Suppressor macrophage treated with lipopolysaccharide for 4 hours (primary cell): ENCODE data around the gene SCGB3A2.
"Not testable (repeated sequence)": the region's sequence is repeated elsewhere in the genome, so short reads cannot be mapped to it uniquely, and the experiment has no call there.

Experiments used
- DNase-seq: peaks from one replicate; pipeline ENCODE4 v3.0.0-alpha.2; 2020

SCGB3A2 gene

DNA sequence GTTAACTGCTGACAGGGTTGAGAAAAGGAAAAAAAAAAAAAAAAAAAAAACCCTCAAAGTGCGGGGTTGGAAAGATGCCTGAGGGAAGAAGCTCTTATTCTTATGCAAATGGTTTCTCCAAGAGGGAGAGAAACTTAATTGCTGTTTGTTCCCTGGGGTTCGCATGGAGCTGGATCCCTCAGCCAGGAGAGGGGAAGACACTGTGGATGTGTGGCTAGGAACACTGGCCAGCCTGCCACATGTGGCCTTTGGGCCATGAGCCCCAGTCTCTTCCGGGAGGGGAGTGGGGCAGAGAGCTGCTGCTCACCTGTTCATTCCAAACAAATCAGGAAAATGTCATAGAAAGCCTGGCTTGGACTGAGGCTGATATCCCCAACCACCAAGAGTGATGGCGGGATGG lies 9.4 kb upstream of the SCGB3A2 start:
- no peak for DNase-seq

DNA sequence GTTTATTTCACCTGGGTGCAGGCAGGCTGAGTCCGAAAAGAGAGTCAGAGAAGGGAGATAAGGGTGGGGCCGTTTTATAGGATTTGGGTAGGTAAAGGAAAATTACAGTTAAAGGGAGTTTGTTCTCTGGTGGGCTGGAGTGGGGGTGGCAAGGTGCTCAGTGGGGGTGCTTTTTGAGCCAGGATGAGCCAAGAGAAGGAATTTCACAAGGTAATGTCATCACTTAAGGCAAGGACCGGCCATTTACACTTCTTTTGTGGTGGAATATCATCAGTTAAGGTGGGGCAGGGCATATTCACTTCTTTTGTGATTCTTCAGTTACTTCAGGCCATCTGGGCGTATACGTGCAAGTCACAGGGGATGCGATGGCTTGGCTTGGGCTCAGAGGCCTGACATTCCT lies 8.6 kb upstream of the SCGB3A2 start:
- DNase-seq, result not testable (repeated sequence)

DNA sequence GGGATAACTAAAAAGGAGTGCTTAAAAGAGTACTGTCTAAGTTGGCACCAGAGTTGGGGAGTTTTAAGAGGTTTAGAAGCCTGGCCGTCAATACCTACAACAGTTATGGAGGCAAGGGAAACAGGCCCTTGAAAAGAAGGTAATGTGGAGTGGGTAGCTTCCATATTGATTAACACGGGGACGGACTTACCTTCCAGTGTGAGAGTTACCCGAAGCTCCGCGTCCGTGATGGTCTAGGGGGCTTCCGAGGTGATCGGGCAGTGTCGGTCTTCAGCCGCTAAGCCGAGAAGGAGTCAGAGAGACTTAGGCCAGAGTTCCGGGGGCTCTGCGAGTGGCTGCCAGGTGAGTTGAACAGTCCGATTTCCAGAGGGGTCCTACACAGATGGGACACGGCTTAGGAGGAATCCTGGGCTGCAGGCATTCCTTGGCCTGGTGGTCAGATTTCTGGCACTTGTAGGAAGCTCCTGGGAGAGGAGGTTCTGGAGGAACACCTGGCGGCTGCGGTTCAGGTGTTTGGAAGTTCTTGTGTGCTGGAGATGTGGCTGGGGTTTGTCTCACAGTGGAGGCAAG lies 6.4 kb upstream of the SCGB3A2 start:
- not testable (repeated sequence) for DNase-seq

DNA sequence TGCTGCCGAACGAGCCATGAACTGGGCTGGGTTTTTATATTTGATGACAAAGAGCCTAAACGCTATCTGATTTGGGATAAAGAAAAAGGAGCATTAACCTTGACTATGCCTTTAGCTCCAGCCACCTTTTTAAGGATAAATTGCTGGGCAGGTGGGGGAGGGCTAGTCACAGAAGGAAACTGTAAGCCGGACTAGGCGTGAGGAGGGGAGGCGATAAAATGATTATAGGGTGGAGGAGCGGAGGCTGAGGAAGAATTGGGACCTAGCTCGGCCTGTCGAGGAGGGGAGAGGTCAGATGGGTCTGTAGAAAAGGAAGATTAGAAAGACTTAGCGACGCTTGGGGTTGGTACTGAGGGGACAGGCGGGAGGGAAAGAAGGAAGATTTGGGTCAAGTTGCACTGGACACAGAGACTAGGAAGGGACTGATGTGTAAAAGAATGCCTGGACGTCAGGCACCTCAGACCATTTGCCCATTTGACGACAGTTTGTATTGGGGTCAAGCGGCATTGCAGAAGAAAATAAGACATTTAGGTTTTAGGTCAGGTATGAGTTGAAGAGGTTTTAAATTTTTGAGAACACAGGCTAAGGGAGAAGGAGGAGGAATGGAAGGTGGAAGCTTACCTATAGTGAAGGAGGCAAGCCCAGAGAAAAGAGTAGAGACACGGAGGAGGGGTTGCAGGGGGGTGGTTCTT lies 5.6 kb upstream of the SCGB3A2 start:
- not testable (repeated sequence) for DNase-seq

DNA sequence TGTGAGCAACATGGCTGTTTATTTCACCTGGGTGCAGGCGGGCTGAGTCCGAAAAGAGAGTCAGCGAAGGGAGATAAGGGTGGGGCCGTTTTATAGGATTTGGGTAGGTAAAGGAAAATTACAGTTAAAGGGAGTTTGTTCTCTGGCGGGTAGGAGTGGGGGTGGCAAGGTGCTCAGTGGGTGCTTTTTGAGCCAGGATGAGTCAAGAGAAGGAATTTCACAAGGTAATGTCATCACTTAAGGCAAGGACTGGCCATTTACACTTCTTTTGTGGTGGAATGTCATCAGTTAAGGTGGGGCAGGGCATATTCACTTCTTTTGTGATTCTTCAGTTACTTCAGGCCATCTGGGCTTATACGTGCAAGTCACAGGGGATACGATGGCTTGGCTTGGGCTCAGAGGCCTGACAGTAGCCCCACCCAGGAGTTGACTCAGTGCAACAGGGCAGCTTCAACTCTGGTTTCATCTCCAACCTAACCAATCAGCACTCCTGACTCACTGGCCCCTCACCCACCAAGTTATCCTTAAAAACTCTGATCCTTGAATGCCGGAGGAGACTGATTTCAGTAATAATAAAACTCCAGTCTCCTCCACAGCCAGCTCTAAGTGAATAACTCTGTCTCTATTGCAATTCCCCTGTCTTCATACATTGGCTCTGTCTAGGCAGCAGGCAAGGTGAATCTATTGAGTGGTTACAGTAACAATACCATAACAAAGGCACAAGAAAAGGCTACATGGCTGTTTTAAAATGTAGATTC lies 4.2 kb upstream of the SCGB3A2 start:
- not testable (repeated sequence) for DNase-seq

DNA sequence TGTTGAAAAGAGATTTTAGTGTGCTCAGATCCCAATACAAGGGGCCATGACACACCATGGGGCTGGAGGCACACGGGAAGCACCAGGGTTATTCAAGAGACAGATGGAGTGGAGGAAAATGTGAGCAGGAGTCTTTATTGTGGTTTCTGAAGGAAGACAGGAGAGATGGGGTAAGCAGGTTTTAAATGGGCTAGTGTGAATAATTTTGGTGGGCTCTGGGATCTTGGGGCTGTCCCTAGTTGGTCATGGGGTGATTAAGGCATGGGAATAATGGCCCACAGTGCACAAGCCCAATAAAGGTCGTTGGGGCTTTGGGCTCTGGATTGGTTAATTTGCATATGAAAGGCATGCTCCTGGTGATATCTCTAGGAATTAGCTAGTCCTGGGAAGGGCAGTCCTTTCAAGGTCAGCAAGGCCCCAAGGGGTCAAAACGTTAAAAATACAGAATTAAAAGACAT lies 3.6 kb upstream of the SCGB3A2 start:
- no peak for DNase-seq

DNA sequence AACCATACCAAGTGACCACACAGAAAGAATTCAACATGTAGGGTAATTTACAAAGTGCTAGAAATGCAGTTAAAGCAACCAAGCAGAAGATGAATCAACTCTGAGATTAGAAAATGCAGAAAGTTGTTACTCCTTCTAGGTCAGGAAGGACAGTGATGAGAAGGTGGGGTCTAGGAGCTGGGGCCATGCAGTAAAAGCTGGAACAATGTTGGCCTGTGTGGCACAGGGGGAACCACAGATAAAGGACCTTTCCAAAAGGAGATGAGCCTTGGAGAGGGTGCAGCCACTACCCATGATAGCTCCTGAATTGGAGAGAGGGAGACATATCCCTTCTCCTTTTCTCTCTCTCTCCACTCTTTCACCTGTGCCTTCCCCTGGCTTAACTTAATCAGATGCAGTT lies 2.4 kb upstream of the SCGB3A2 start:
- DNase-seq, result no peak

DNA sequence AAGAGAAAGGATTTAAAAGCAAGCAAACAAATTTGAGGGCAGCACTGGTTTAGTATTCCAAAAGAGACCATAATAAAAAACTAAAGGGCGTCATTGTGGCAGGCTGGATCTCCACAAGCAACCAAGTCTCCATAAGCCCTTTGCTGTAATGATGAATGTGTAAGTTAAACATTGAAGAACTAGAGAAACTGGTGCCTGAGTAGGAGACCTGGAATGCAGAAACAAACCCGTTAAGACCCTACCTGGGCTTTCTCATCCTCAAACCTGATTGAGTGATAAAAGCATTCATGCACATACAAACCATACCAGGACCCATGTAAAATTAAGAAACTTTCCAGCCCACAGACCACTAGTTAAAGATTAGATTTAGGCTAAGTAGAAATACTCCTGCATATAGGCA lies 1.9 kb upstream of the SCGB3A2 start:
- no peak for DNase-seq

DNA sequence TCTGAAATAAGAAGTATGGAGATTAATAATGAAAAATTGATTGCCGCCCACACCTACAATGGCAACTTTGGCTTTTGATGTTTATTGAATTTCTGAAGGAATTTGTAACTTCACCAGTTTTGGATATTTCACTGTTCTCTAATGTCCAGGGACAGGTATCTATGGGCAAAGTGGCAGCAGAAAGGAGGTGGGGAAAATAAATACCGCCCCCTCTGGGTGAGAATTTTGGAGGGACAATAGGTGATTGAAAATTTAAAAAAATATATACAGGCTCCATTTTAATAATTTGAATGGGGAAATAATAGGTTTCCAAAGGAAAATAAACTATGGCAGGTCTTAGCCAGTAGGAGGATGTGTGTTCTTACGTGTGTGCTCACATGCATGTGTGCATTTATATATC lies 1.3 kb downstream of the SCGB3A2 start:
- no peak for DNase-seq

DNA sequence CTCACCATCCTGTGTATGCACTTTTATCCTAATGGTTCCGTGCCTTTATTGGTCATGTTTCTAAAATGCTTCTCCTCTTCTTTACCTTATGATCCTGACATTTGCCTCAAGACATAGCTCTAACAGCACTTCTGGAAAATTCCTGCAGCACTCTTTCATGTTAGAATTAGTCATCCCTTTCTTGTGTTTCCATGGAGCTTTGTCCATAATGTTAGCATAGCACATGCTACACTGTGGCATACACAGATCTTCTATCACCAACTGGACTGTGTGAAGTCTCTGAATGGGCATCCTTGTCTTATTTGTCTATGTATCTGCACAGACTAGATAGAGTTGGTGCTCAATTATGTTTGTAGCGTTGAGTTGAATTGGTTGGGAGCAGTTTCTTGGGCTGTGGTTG lies 2.0 kb downstream of the SCGB3A2 start:
- DNase-seq, result no peak

DNA sequence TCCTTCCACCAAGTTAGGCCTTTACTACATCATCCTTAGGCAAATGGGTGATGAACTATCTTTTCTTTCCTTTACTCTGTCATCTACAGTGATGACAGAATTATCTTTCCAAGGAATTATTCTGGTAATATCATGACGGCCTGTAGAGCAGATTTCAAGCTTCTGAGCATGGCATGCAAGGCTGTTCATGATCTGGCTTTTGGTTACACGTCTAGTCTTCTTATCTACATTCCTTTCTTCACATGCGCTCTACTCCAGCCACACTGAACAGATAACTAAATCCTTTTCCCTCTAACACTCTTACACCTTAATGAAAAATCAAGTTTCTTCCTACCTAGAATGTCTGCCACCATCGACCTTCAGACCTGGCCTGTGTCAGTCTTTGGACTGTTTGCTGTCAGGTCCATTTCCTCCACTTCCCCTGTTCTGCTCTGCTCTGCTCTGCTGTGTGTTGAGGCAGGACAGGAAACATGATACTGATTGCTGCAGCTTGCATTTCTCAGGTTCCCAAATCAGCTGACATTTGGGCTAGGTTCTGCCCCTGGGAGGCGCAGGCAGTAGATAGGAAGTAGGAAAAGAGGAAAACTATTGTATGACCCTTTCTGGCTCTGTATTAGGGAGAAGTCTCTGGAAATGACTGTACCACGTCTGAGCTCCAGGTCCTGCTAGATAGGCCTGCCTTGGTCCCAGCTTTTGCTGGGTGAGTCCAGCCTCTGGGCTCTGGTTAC lies 4.2 kb downstream of the SCGB3A2 start:
- DNase-seq, result no peak

DNA sequence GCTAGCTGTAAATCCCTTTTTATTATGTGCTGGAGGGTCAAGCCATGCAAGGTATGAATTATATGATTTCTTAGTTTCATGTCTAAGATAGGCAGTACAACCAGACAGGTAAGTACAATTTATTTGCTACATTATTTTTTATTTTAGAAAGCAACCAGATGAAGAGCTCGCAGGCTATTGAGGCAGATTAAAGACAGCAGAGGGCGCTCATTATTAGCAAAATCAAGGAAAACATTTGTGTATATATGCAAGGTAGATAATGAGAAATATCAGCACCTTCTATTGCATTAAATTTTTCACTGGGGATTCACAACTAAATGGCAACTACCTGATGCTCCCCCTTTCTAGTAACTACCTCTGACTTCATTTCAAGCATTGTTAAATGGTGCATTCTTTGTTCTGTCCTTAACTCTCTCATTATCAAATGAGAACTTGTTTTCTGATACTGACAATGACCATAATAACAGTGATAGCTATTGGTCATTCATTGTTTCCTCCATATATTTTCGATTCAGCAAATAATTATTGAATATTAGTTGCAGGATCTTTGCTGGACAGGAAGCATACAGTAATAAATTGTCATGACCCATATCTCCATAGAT lies 8.6 kb downstream of the SCGB3A2 start:
- DNase-seq, result peak; percentile 58

DNA sequence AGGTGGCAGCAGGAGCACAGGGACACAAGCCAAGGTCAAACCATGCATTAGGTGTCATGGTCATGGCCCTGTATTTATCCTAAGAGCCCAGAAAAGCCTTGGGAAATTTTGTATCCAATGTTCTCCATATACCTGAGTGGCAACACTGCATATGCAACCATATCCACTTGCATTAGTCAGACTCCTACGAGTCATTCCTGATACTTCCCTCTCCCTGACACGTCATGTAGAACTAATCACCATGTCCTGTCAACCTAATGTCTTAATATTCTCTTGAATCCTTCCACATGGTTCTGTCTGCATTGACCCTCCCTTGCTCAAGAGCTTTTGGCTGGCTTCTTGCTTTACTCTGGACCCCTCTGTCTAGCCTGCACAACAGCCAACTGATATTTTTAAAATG lies 9.4 kb downstream of the SCGB3A2 start:
- peak; percentile 34 for DNase-seq

DNA sequence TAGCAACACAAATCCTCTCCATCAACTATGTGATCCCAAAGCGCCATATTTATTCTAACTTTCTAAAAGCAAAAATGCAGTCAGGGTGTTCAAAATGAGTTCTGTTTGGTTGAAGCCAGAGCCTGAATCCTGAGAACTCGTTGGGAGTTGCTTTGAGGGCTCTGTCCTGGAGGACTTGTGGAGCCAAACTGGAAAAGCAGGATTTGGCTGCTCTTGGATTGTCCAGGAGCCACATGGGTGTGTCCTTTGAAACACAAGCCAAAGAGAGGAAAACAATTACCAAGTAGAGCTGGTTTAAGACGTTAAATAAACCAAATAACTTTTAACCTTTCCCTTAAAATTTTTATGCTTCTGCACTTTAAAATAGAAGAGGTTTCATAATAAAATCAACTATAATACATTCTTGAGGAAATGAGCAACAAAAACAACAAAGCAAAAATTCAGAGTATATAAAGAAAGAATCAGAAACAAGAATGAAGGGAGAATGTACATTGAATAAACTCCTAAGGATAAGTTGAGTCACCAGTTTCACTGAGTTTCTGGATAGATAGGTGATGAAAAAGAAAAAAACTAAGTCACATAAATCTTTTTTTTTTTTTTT lies 14.3 kb downstream of the SCGB3A2 start:
- DNase-seq, result no peak

DNA sequence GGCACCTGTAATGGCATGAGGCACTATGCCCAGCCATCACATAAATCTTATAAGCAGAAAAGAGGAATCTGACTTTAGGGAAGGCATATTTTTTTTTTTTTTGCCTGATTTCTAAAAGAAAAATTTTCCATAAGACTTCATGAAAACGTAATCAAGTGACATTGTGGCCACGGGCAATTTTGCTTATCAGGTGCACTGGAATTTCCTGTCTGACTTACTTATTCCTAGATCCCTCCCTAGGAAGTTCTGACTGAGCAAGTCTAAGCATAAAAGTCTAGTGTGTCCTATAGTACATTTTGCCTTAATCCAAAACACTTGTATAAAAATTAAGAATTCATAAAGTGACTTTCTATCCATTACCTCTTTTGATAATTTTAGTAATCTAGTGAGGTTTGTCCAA lies 15.3 kb downstream of the SCGB3A2 start:
- no peak for DNase-seq

DNA sequence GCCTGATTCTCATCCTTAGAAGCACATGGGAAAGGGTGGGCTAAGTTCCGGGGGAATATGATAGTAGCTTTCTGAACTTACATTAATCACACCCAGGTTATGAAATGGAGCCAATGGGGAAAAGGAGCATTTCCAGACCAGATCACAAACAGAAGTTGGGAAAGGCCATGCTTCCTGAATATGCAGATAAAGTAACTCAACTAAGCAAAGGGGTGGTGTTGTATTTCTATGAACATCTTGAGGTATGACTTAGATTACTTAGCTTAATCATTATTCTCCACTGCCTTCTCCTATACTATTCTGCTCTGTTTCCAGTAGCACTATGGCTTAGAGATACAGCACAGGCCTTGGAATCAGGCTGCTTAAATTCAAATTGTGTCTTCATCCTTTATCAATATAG lies 17.4 kb downstream of the SCGB3A2 start:
- no peak for DNase-seq

DNA sequence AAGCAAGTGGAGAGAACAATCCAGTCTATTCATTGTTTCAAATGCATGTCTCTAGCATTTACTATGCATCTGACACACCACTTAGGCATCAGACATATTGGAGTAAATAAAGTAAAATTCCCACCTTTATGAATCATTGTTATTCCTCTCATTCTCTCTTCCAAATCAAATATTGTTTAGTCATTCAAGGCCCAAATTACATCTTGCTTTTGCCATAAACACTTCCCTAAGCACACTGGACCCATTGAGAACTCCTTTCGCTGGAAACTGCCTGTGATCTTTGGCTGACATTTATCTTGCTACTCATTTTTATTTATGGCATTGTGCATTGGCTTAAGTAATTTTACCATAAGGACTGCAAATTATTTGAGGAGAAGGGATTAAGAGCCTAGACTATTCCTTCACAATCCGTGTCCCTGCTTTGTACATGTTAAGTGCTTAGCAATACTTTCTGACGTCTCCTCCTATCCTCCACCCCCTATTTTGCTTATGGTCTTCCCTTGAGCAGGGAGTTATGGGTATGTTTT lies 20.4 kb downstream of the SCGB3A2 start:
- DNase-seq, result no peak

DNA sequence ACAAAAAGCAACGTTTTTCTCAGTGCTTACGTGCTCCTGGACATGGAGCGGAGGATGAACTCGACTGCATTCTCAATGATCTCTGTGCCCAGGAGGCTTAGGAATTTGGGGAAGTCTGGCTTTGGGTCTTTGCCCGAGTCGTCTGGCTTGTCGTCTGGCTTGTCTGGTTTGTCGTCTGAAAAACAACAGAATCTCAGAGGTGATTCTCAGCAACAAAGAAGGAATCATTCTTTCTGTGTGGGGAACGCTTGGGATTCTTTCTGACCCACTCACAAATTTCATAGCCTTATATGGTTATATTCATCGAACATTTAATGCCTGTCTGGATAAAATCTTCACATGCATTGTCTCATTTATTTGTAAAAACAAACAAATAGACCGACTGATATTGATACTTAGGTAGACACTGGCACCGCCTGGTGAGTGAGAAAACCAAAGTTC lies 23.1 kb downstream of the SCGB3A2 start:
- DNase-seq, result no peak

DNA sequence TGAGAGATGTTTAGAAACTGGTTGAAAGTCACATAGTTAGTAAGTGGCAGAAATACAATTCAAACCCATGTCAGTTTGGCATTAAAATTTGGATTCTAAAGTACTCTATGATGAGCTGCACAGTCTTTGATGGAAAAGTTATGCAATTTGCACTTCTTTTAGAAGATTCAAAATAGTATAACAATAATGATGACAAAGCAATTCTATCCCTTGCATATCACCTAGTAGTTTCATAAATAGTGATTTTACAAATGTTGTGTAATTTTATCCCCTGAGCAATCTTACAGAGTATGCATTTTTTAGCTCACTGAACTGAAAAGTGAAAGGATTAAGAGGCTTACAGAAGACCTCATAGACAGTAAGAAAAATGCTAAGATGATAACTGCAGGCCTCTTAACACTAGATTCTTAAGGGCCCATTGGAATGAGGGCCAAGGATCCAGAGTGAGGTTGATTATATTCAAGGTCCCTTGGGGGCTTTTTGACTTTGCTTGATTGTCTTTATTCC lies 24.2 kb downstream of the SCGB3A2 start:
- DNase-seq, result no peak

DNA sequence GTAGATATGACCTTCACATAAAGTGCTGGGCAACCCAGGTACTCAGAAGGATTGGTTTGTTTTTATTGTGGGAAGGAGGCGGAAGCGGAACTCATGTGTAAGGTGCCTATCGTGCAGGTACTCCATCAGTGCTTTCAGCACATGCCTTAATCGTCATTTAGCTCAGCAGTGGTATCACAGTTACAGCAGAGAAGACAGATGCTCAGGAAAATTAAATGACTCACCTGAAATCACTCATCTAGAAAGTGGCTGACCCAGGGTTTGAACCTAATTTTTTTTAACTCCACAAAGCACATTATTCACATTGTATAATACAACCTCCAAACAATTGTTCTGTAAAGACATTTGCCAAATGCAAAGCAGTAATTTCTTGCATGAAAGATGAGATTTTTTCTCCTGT lies 25.6 kb downstream of the SCGB3A2 start:
- DNase-seq, result no peak

DNA sequence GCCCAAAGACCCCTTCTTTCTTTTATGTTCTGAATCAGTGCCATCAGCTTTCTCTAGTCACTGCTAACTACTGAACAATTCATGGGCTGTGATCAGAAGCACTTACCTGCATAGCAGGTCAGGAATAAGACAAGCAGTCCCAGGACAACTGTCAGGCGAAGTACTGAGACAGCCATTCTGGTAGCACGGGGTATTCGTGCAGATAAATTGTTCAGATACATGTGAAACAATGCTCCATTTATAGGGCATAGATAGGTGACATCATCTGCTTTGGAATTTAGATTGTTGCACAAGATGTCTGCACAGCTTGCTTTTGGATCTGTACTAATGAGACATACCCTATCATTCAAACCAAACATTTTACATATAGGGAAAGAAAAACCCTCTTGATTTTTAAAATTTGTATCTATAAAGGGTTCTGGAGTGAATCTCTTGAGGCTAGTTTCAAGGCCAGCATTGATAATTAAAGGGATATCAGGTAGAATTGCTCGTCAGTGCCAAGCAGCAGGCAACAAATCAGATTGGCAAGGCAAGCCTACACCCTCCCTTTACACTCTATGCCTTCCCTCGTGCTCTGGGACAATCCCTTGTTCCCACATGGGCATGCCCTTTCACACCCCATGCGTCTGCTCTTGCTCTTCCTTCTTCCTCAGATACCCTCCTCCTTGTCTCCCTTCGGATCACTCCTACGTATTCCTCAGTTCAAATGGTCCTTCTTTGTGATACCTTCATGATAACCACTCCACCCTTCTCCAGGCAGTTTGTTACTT lies 28.0 kb downstream of the SCGB3A2 start, which contains the start of gene C5orf46:
Gene C5orf46 (minus strand): TSS at position 213 of the 770 bp plus-strand sequence. CDS start 37 bp downstream, at position 176.
- no peak for DNase-seq
